ENCODE data around the gene PEX26.
"Not testable (repeated sequence)": the region's sequence is repeated elsewhere in the genome, so short reads cannot be mapped to it uniquely, and the experiment has no call there.

DNA sequence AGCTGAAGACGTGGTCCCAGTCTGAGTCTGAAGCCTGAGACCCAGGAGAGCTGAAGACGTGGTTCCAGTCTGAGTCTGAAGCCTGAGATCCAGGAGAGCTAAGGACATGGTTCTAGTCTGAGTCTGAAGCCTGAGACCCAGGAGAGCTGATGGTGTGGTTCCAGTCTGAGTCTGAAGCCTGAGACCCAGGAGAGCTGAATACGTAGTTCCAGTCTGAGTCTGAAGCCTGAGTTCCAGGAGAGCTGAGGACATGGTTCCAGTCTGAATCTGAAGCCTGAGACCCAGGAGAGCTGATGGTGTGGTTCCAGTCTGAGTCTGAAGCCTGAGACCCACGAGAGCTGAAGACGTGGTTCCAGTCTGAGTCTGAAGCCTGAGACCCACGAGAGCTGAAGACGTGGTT lies 28.2 kb downstream of the PEX26 start:
- TF ChIP-seq, protein P1, sequence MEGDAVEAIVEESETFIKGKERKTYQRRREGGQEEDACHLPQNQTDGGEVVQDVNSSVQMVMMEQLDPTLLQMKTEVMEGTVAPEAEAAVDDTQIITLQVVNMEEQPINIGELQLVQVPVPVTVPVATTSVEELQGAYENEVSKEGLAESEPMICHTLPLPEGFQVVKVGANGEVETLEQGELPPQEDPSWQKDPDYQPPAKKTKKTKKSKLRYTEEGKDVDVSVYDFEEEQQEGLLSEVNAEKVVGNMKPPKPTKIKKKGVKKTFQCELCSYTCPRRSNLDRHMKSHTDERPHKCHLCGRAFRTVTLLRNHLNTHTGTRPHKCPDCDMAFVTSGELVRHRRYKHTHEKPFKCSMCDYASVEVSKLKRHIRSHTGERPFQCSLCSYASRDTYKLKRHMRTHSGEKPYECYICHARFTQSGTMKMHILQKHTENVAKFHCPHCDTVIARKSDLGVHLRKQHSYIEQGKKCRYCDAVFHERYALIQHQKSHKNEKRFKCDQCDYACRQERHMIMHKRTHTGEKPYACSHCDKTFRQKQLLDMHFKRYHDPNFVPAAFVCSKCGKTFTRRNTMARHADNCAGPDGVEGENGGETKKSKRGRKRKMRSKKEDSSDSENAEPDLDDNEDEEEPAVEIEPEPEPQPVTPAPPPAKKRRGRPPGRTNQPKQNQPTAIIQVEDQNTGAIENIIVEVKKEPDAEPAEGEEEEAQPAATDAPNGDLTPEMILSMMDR (CRISPR knock-in tag; IDR thresholded peaks at IDR 0.05): not testable (repeated sequence)
- TF ChIP-seq CBX2 (IDR thresholded peaks at IDR 0.05; ENCODE audit: low read depth, low read length); CBX2 (CRISPR knock-in tag; IDR thresholded peaks at IDR 0.05; ENCODE audit: low read depth): not testable (repeated sequence)
